ENCODE data around the gene PDE3A. TPM values are rescaled to one million over a fixed set of nuclear protein-coding genes. Genes with fewer than 3 reads are reported as not detected.

Gene PDE3A
- total RNA-seq, 2 donors from 2014 or later = 5.5 to 6.2 TPM

DNA sequence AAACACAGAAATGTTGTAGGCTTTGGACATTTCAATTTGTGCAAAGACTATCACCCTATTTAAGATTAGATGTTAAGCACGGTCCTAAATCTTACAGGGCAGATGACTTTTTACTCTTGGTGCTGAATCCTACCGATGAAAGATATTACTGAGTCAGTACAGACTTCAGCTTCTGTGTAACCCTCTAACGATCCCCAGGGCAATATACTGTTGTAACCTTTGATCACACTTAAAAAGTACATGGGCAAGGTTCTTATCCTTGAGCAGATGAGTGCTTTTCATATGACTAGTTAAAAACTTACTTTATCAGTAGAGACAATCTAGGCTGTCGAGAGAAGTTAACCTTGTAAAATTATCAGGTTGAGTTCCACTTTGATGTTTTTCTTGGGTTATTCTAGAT is 22.5 kb downstream of the PDE3A start:
- Histone ChIP-seq H3K9me3 (no peaks in the 10 kb centered on the region), H3K4me1 (replicated peaks) (no peaks in the 10 kb centered on the region), H3K36me3 (no peaks in the 10 kb centered on the region), H3K4me3 (no peak overlapping the region), H3K27ac (no peak overlapping the region), H3K27me3 (replicated peaks; ENCODE audit: insufficient read depth) (no peaks in the 10 kb centered on the region)
- TF ChIP-seq POLR2AphosphoS5 (IDR thresholded peaks at IDR 0.05) = no peak
- TF ChIP-seq POLR2A (IDR thresholded peaks at IDR 0.05) = no peak
- TF ChIP-seq, protein P1, sequence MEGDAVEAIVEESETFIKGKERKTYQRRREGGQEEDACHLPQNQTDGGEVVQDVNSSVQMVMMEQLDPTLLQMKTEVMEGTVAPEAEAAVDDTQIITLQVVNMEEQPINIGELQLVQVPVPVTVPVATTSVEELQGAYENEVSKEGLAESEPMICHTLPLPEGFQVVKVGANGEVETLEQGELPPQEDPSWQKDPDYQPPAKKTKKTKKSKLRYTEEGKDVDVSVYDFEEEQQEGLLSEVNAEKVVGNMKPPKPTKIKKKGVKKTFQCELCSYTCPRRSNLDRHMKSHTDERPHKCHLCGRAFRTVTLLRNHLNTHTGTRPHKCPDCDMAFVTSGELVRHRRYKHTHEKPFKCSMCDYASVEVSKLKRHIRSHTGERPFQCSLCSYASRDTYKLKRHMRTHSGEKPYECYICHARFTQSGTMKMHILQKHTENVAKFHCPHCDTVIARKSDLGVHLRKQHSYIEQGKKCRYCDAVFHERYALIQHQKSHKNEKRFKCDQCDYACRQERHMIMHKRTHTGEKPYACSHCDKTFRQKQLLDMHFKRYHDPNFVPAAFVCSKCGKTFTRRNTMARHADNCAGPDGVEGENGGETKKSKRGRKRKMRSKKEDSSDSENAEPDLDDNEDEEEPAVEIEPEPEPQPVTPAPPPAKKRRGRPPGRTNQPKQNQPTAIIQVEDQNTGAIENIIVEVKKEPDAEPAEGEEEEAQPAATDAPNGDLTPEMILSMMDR (IDR thresholded peaks at IDR 0.05) = no peak
- 40% methylated on average over 4 of the region's 4 CpGs for WGBS
- intact Hi-C loops (cut with DNase I) = no loop called here
- DNase-seq (ENCODE audit: low spot score) = no peak

- TF ChIP-seq, protein P1 (IDR thresholded peaks at IDR 0.05) = no peak
- TF ChIP-seq POLR2A (IDR thresholded peaks at IDR 0.05) (no peak), POLR2AphosphoS5 (IDR thresholded peaks at IDR 0.05) (no peak)
- Histone ChIP-seq H3K36me3 (no peaks in the 10 kb centered on the region), H3K27ac (no peak overlapping the region), H3K9me3 (no peaks in the 10 kb centered on the region), H3K4me3 (no peak overlapping the region), H3K27me3 (replicated peaks; ENCODE audit: insufficient read depth) (no peaks in the 10 kb centered on the region), H3K4me1 (replicated peaks) (no peaks in the 10 kb centered on the region)
- intact Hi-C loops (cut with DNase I) = no loop called here
- no peak for DNase-seq (ENCODE audit: low spot score)
Measured at GRCh38 chr12:20392339-20392738, 24.0 kb downstream of the PDE3A start.

GRCh38 chr12:20393707-20394106 is 25.4 kb downstream of the PDE3A start:
- intact Hi-C loops (cut with DNase I) = no loop called here
- no peak overlapping the region for H3K4me3 ChIP-seq
- no peaks in the 10 kb centered on the region for H3K27me3 ChIP-seq (replicated peaks; ENCODE audit: insufficient read depth)
- H3K36me3 ChIP-seq = no peaks in the 10 kb centered on the region
- H3K27ac ChIP-seq = no peak overlapping the region
- no peaks in the 10 kb centered on the region for H3K9me3 ChIP-seq
- 86% methylated on average over 5 of the region's 5 CpGs for WGBS
- no peak for DNase-seq (ENCODE audit: low spot score)
- H3K4me1 ChIP-seq (replicated peaks) = no peaks in the 10 kb centered on the region
- TF ChIP-seq, protein P1 (IDR thresholded peaks at IDR 0.05) = no peak
- TF ChIP-seq POLR2AphosphoS5 (IDR thresholded peaks at IDR 0.05) (no peak), POLR2A (IDR thresholded peaks at IDR 0.05) (no peak)

GRCh38 chr12:20395791-20396550 is 27.6 kb downstream of the PDE3A start:
- intact Hi-C loops (cut with DNase I) = no loop called here
- TF ChIP-seq POLR2AphosphoS5 (IDR thresholded peaks at IDR 0.05) (no peak), POLR2A (IDR thresholded peaks at IDR 0.05) (no peak)
- TF ChIP-seq, protein P1 (IDR thresholded peaks at IDR 0.05) = no peak
- H3K9me3 ChIP-seq = no peaks in the 10 kb centered on the region
- no peaks in the 10 kb centered on the region for H3K27me3 ChIP-seq (replicated peaks; ENCODE audit: insufficient read depth)
- no peak overlapping the region for H3K4me3 ChIP-seq
- H3K4me1 ChIP-seq (replicated peaks) = no peaks in the 10 kb centered on the region
- no peak overlapping the region for H3K27ac ChIP-seq
- DNase-seq (ENCODE audit: low spot score) = no peak
- 92% methylated on average over 6 of the region's 6 CpGs for WGBS
- no peaks in the 10 kb centered on the region for H3K36me3 ChIP-seq

- DNase-seq (ENCODE audit: low spot score) = no peak
- WGBS = 64% methylated on average over 2 of the region's 2 CpGs
- intact Hi-C loops (cut with DNase I) = no loop called here
Measured at GRCh38 chr12:20398686-20399085, 30.3 kb downstream of the PDE3A start.

More at GRCh38 chr12:20398686-20399085, 30.3 kb downstream of the PDE3A start:
- Histone ChIP-seq H3K4me3 (no peak overlapping the region), H3K9me3 (no peaks in the 10 kb centered on the region), H3K4me1 (replicated peaks) (no peaks in the 10 kb centered on the region), H3K36me3 (no peaks in the 10 kb centered on the region), H3K27me3 (replicated peaks; ENCODE audit: insufficient read depth) (no peaks in the 10 kb centered on the region), H3K27ac (no peak overlapping the region)
- TF ChIP-seq POLR2AphosphoS5 (IDR thresholded peaks at IDR 0.05) (no peak), POLR2A (IDR thresholded peaks at IDR 0.05) (no peak)
- TF ChIP-seq, protein P1 (IDR thresholded peaks at IDR 0.05) = no peak

Measured in prostate gland (tissue), 2 donors.